VCaP (cell line): ENCODE results near the gene MYOF.
"Not testable (repeated sequence)": the region's sequence is repeated elsewhere in the genome, so short reads cannot be mapped to it uniquely, and the experiment has no call there.

Experiments
- H3K27ac ChIP-seq: fragments of 450-650 bp; 2 replicates; pipeline ENCODE4 v1.5.1; 2017
- TF ChIP-seq, protein P1 (sequence below): fragments of 450-650 bp; conservative IDR thresholded peaks from 2 replicates; pipeline ENCODE4 v1.5.1; 2017; ENCODE audit warnings: mild to moderate bottlenecking, moderate library complexity

MYOF gene

DNA sequence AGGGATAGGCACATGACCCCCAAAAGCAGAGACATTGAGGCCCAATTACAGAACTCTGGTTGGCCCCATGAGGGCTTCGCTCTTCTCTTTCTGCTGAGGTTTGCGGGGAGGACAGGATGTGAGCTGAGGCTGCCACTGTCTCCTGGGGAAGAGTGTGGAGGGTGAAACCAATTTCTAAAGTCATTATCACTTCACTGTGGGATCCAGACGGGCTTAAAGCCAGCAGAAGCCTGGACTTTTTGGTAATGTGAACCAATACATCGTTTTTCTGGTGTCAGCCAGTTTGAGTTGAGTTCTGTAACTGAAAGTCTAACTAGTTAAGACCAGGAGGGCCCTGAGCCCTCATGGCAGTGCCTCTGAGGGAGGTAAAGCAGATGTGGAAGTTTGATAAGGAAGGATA, 163.0 kb downstream of the MYOF start:
- no peak overlapping the region; the same call in 1 of the 2 replicates for H3K27ac ChIP-seq
- TF ChIP-seq, protein P1, sequence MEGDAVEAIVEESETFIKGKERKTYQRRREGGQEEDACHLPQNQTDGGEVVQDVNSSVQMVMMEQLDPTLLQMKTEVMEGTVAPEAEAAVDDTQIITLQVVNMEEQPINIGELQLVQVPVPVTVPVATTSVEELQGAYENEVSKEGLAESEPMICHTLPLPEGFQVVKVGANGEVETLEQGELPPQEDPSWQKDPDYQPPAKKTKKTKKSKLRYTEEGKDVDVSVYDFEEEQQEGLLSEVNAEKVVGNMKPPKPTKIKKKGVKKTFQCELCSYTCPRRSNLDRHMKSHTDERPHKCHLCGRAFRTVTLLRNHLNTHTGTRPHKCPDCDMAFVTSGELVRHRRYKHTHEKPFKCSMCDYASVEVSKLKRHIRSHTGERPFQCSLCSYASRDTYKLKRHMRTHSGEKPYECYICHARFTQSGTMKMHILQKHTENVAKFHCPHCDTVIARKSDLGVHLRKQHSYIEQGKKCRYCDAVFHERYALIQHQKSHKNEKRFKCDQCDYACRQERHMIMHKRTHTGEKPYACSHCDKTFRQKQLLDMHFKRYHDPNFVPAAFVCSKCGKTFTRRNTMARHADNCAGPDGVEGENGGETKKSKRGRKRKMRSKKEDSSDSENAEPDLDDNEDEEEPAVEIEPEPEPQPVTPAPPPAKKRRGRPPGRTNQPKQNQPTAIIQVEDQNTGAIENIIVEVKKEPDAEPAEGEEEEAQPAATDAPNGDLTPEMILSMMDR: no peak

DNA sequence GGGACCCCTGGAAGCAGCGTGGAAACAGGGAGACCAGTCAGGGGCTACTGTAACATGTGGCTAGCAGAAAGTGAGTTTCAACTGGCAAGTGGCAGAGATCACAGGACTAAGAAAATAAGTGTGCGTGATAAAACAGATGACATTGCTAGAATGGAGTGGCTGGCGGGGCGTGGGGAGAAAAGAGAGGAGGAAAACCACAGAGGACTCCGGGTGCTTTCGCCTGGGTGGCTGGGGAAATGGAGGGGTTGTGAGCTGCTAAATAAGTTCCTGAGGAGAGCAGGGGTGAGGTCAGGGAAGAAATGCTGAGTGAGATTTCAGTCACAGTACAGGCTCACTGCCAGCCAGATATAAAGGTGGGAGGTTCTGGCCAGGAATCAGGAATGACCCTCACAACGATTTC, 166.9 kb downstream of the MYOF start:
- TF ChIP-seq, protein P1: no peak
- no peak overlapping the region for H3K27ac ChIP-seq

DNA sequence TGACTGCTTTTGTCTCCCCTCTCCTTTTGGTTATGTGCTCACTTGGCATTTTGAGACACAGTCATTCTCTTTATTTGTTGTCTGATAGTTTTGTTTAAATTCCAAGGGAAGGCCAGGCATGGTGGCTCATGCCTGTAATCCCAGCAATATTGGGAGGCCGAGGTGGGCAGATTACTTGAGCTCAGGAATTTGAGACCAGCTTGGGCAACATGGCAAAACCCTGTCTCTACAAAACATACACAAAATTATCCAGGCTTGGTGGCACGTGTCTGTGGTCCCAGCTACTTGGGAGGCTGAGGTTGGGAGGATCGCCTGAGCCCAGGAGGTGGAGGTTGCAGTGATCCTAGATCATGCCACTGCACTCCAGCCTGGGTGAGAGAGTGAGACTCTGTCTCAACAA, 167.5 kb downstream of the MYOF start:
- not testable (repeated sequence) for H3K27ac ChIP-seq

DNA sequence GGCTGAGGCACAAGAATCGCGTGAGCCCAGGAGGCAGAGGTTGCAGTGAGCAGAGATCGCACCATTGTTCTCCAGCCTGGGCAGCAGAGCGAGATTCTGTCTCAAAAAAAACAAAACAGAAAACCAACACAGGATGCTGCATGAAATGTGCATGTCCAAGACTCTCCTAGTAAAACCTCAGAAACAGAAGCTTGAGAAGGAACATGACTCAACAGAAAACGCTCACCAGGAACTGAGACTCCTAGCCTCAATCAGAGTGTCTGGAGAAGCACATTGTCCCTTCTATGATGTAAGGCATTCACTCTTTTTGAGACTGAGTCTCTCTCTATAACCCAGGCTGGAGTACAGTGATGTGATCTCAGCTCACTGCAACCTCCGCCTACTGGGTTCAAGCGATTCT, 168.3 kb downstream of the MYOF start:
- H3K27ac ChIP-seq: no peak overlapping the region
- TF ChIP-seq, protein P1: no peak

DNA sequence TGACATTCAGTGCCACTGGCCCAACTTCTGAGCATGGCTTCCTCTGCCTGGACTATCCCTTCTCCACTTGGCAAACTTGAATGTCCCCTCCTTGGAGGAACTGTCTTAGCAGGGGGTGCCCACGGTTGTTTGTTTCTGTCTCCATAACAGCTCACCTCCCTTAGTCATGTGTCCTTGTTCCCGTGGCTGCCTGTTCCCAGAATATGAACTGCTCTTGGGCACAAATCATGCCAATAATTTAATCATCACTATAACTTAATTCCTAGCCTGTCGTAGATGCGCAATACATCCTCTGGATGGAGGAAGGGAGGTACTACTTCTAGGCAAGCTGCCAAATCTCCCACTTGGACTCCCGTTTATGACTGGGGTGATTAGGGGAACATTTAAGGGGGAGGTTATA, 173.1 kb downstream of the MYOF start:
- TF ChIP-seq, protein P1: no peak
- H3K27ac ChIP-seq: no peak overlapping the region

DNA sequence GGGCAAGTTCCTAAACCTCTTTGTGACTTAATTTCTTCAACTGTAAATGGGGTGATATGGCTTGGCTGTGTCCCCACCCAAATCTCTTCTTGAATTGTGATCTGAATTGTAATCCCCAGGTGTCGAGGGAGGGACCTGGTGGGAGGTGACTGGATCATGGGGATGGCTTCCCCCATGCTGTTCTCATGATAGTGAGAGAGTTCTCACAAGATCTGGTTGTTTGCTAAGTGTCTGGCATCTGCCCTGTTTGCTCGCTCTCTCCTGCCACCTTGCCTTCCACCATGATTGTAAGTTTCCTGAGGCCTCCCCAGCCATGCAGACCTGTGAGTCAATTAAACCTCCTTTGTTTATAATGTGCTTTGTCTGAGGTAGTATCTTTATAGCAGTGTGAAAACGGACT, 177.0 kb downstream of the MYOF start:
- H3K27ac ChIP-seq: no peak overlapping the region
- TF ChIP-seq, protein P1: no peak

DNA sequence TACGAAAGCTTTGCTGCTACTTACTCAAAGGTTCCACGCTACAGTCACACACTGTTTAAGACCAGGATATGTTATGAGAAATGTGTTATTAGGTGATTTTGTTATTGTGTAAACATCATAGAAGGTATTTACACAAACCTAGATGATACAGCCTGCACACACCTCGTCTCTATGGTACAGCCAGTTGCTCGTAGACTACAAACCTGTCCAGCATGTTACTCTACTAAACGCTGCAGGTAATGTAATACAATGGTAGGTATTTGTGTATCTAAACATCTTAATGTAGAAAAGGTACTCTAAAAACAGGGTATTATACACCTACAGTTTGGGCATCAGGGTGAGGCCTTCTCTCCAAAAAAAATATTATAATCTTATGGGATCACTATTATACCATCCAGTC, 181.2 kb downstream of the MYOF start:
- TF ChIP-seq, protein P1: no peak
- no peak overlapping the region for H3K27ac ChIP-seq

DNA sequence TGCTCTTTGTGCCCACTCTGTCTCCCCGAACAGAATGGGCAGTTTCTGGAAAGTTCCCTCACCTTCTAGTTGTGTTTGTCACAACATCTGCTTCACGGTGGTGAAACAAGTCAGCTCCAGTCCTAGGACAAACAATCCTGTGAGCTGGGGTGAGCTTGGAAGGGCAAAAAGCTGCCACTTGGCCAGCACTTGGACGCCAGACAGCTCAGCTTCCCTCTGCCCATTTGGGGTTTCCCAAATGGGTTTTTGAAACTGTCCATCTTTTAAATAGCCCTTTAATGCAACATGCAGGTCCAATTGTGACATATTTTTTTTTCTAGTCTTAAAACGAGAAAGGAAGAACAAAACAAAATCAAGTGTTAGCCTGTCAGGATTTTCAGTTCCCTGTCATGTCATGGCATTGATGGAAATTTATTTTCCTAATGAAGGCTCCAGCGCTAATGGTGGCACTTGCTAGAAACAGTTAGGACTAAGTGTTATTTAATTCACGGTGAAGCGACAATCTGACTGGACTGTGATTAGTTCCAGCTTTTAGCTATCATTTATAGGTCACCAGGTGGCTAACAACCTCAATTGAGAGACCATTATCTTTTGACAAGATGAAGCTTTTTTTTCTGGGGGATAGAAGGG, 181.7 kb downstream of the MYOF start:
- TF ChIP-seq, protein P1: no peak
- no peak overlapping the region for H3K27ac ChIP-seq
